ENCODE results near the gene MAP4K4.

Gene MAP4K4

GRCh38 chr2:101724125-101724474 is 26.6 kb downstream of the MAP4K4 start:
- no peak for DNase-seq

- DNase-seq: no peak
These were observed 27.5 kb downstream of the MAP4K4 start for GRCh38 chr2:101725038-101725437.

DNA sequence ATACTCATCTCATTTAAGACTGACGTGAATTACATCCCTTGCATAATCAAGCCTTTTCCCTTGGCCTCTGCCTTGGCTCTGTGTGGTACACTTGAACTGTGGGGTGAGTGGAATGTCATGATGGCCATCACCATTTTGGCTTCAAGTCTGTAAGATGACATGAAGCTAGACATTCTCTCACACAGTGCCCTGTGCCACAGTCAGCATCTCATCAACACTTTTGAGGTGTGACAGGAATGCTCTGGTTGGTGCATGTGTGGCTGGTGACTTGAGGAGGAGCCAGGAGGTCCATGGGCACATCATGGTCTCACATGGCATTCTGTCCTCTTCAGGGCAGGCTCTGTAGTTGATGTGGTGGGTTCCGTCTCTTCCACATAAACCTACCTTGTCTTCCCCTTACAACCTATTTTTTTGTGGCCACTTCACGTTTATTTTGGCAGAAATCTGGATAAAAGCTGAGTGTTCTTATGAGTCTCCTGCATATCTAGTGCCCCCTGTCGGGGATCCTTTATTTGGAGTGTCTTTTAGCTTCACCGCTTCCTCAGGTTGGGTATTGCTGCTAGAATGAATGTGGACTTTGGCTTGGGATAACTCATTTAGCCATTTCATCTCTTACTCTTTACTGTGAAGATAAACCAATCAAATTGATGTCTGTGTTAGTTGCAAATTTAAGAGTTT is 28.1 kb downstream of the MAP4K4 start:
- DNase-seq: no peak

- no peak for DNase-seq
These were observed 31.4 kb downstream of the MAP4K4 start for GRCh38 chr2:101728865-101729264.

GRCh38 chr2:101729521-101730190 is 32.1 kb downstream of the MAP4K4 start:
- DNase-seq: no peak

- no peak for DNase-seq
These were observed 33.9 kb downstream of the MAP4K4 start for GRCh38 chr2:101731221-101732054.

- no peak for DNase-seq
These were observed 34.7 kb downstream of the MAP4K4 start for GRCh38 chr2:101732199-101732598.

DNA sequence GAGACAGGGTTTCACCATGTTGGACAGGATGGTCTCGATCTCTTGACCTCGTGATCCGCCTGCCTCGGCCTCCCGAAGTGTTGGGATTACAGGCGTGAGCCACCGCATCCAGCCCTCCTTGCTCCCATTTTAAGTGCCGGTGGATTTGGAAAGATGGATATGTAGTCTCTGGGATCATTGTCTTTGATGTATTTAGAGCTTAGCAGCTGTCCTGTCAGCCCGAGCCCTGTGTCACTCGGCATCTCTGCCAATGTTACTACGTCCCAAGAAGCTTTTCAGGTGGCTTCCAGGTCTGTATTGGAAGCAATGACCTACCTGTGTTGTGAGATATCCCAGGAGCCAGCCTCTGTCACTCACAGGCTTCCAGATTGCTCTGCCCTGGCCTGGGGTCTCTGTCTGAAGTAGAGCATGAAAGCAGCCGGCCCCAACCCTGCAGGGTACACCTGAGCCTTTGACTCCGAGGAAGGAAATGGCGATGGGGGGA is 35.3 kb downstream of the MAP4K4 start:
- DNase-seq: no peak

DNA sequence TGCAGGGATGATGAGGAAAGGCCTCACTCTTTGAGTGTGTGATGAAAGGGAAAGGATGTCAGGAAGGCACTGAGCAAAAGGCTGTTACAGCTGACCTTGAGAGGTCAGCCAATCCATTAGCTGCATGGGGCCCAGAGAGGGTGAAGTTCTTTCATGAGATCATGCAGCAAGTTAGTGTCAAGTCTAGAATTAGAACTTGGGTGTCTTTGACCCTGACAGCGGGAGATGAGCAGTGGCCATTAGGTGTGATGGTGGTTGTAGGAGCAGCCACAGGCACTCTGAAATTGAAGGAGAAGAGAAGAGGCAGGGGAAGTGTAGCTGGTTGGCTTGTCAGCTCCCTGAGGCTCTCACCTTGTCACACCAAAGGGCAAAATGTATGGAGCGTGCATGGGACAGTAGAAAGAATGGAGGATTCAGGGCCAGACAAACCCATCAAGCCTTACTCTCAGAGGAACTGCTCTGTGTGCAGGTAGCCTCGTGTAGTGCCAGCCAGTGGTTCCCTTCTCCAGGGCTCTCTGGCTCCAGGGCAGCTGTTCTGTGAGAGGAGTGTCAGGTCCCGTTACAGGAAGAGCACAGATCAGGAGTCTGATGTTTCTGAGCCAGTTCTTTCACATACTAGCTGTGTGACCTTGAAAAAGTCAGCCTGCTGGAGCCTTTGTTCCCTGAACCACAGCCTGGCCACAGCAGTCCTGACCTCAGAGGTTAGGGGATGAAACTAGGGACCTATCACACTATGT is 35.9 kb downstream of the MAP4K4 start:
- DNase-seq: no peak

- no peak for DNase-seq
These were observed 37.1 kb downstream of the MAP4K4 start for GRCh38 chr2:101734505-101735165.

- DNase-seq: no peak
These were observed 37.6 kb downstream of the MAP4K4 start for GRCh38 chr2:101735166-101735533.

DNA sequence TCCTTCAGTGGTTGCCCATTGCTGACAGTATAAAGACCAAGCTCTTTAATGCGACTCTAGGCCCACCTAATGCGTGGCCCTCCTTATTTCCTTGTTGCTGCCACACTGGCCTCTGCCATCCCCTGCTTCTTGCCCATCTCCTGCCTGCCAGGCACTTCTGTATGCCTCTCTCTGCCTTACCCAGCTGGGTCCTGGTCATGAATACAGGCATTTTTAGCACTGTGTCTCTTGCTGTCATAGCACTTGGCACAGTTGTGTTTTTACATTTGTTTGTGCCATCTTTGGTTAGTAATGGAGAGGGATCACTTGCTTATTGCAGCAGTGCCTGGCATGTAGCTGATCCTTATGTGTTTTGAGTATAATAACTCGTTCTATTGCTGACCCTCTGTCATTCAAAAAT is 38.7 kb downstream of the MAP4K4 start:
- no peak for DNase-seq

DNA sequence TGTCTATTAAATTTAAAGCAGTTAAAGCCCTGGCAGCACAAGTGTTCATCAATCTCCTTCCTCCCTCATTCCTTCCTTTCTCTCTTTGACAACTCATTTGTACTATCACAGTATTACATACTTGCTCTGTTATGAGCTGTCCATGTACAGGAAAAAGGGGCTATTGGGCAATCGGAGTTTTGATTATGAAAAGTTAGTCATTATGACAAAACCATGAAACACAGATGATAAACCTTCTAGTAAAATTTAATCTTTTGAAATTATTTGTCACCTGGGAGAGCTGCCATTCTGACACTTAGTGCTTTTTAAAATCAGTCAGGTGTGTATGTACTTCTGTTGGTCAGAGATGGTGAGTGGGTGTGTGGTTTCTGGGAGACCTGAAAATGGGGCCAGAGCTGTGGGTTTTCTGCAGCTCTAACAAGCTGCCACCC is 39.4 kb downstream of the MAP4K4 start:
- DNase-seq: no peak

GRCh38 chr2:101737478-101738255 is 40.2 kb downstream of the MAP4K4 start:
- no peak for DNase-seq

DNA sequence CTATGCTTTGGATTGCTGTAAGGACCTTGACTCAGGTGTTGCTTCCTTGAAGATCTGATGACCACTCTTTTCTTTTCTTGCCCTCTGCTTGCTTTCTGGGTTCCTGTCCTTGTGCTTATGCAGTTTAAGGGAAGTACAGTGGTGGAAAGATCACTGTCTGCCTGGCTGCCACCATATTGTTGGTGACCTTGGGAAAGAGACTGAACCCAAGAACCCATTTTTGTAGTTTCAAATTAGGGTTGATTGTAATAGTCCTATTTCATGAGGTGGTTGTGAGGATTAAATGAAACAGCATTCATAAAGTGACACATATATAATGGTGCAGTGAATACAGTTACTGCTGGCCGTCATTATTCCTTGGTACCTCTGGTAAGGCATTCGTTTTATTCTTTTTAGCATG is 41.1 kb downstream of the MAP4K4 start:
- DNase-seq: no peak

DNA sequence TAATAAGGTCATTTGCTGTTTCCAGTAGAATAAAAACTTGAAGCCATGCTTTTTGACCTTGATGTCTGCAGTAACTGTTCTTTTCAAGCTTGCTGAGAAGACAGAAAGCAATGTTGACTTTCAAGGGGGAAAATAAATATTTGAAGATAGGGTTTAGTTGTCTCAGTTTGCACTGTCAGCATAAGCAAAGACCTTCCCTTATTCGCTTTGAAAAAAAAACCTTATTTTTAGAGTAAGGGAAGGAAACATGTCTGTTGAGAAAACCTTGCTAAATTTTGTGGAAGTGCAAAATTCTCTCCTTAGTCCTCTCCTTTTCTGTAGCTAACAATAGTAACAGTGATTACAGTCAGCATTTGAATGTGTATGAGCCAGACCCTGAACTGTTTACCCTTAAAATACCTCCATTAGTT is 43.1 kb downstream of the MAP4K4 start:
- no peak for DNase-seq

- DNase-seq: no peak
These were observed 44.4 kb downstream of the MAP4K4 start for GRCh38 chr2:101741775-101742520.

- DNase-seq: no peak
These were observed 45.0 kb downstream of the MAP4K4 start for GRCh38 chr2:101742547-101742946.

DNA sequence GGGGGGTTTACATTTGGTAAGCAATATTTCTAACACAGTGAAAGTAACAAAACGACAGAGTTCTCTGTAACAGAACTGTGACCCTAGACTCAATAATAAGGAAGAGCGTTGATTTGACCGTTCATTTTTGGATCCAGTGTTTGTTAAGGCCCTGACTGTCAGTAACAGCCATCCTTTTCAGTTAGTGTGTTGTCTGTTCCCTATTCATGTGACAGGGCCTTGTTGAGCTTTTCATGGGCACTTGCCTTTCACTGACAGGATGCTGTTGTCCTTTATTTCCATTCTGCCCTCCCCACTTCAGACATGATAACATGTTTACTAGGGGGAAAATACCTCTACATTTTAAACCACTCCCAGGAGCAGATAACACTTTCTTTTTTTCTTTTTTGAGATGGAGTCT is 45.8 kb downstream of the MAP4K4 start:
- no peak for DNase-seq

DNA sequence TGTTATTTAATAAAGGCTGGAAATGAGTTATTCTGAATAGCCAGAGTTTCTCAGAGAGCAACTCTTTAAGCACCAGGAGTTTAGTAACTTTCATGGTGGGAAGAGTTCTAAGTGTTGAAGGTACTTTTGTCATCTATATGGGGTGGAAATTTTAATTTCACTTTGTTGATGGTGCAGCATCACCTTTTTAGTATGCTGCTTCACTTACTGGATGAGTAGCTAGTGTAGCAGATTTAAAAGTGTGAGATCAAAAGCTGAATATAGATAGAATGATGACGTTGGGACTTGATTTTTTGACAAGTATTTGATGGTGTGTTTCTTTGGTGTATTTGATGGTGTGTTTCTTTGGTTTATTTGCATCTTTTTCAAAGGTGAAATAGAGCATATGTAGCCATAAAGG is 47.3 kb downstream of the MAP4K4 start:
- no peak for DNase-seq

All from NCI-H2107 (cell line).